SK-MEL-5 (cell line): ENCODE data around the gene ARPC1B. TPM values are rescaled to one million over a fixed set of nuclear protein-coding genes. Genes with fewer than 3 reads are reported as not detected.
"Not testable (repeated sequence)": the region's sequence is repeated elsewhere in the genome, so short reads cannot be mapped to it uniquely, and the experiment has no call there.

Source experiments
- DNase-seq: peaks from one replicate; pipeline ENCODE4 v3.0.0-alpha.2; 2016; ENCODE audit warnings: low read depth, low spot score
- in situ Hi-C: cut with HindIII; loops from 2 replicates; pipeline ENCODE4 v1.10.0; 2016; ENCODE audit warnings: low sequenced_read_pairs, high pct_unique_total_duplicates, low pct_unique_long_range_greater_than_20kb
- total RNA-seq: library from RNA; depleted of rRNA; stranded (reverse); fragments of >200 nt; shearing (Covaris generic); gene quantifications from 2 replicates; pipeline ENCODE4 v1.2.3, GENCODE V29; 2014

ARPC1B gene
- total RNA-seq, 1 experiment from 2014 or later, result 1,714 TPM

DNA sequence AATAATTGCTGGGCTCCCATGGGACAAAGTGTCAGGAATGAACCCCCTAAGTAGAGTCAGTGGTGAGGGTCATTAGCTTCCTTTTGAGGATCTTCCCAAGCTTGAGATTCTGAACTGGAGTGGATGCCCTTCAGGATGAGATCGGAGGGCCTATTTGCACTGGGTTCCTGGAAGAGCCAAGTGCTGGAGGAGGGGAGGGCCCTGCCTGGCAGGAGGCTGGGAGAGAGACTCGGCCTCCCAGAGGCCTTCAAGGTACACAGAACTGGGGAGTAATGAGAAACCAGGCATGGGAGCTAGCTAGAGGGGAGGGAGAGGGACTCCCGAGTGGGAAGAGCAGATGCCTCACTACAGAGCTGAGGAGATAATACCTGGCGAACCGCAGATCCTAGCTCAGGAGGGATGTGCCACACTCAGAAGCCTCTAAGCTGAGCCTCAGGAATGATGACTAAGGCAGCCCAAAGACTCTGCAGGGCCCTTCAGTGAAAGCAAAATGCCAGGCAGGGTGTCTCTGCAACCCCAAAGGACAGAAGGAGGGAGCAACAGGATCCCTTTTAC, 24.4 kb downstream of the ARPC1B start:
- in situ Hi-C loops, result no loop called here
- DNase-seq, result peak; percentile 38

GRCh38 chr7:99399597-99399996, 25.1 kb downstream of the ARPC1B start:
- in situ Hi-C loops, result no loop called here
- no peak for DNase-seq

DNA sequence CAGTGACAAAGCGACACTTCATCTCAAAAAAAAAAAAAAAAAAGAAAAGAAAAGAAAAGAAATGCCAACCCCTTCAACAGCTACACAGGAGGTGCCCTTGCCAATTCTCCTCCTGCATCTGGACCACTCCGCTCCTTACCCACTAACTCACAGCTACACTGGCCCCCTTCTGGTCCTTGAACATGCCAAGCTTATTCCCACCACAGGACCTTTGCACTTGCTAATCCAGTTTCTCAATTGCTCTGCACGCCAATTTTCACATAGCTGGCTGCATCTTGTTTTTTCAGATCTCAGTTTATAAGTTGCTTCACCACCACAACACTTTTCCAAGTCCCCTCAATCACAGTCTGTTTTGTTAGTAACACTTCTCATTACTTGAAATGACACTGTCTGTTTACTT, 28.3 kb downstream of the ARPC1B start:
- no peak for DNase-seq
- in situ Hi-C loops, result no loop called here

DNA sequence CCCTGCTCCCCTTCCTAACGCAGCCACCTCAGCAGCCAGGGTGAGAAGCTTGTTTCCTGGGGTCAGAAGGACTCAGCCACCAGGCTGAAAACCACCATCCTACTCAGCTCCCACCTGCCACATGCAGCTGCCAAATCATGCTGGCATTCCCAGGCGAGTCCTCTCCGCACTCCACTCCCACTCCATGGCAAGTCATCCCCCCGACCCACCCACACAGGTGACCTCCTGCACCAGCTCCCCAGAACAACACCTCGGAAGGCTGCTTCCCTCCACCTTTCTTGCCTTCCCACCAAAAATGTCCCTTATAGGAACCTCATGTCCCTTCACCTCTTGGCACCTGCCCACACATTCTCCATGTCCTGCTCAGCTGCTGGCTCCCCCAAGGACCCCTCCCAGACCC, 29.2 kb downstream of the ARPC1B start:
- in situ Hi-C loops, result no loop called here
- no peak for DNase-seq

- DNase-seq, result no peak
- in situ Hi-C loops, result no loop called here
Observed at GRCh38 chr7:99404235-99404976, 29.9 kb downstream of the ARPC1B start.

DNA sequence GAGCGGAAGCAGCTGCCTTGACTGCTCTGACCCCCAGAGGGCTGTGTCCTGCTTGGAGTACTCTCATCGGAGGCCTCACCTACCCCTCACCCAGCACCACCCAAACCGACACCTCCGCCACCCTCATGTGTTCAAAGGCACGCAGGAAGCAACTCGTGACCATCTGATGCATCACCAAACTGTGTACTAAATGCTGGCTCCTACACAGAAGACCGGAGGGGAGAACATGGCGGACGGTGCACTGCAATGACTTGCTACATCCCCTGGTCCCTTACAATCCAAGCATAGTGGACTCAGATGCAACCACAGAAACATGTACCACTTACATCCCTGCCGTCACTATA, 30.4 kb downstream of the ARPC1B start:
- in situ Hi-C loops, result no loop called here
- DNase-seq, result no peak

- DNase-seq, result no peak
Observed at GRCh38 chr7:99406557-99406956, 32.0 kb downstream of the ARPC1B start.

DNA sequence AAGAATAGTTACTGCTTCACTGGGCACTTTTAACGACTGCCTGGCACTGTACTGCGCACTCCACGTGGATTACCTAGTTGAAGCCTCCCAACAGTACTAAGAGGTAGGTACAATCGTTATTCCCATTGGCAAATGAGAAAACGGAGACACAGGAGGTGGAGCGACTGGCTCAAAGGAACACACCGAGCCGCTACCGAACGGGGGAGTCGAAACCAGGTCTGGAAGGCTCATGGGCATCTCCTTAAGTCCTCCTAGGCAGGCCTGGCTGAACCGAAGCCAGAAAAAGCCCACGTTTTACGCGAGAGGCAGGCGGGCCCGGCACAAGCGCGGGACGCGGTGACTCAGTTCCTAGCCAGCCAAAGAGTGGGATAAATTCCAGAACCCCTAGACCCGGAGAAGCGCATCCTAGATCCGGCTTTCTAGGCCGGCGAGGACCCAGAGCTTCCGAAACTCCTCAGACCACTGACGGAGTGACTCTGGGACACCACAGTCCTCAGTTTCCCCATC, 33.4 kb downstream of the ARPC1B start:
- peak; percentile 62 for DNase-seq
- in situ Hi-C loops, result no loop called here

More at GRCh38 chr7:99406557-99406956, 32.0 kb downstream of the ARPC1B start:
- in situ Hi-C loops, result no loop called here

DNA sequence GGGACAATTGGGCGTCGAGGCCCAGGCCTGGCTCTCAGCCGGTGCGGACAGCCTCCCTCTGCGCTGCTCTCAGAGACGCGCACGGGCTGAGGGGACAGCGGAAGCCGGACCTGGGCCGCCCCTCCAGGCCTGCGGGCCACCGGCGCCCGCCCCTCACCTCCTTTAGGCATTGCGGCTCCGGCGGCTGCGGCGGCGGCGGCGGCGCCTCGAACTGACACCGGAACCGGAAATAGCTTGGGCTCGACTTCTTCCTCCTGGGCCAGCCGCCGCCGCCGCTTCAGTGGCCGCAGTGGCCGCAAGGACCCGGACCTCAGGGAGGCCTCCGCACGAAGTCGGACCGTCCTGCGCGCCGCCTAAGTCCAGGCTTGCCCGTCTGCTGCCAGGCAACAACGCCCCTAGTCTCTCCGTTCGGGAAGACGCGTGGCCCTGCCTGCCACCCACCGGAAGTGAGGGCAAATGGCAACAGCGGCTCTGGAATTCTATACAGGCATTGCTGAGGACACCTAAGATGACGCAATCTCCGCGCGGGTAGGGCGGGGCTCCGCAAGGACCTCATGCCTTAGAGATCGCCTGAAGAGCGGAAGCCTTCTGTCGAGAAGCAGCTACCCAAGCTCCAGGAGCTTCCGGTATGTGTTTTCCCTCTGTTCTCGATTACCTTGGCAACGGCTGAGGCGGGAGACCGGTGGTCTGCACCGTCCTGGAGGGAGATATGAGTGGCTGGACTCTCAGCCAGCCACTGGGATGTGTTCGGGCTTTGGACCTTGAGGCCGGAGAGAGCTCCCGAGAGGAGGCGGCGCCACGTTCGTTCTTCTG, 34.1 kb downstream of the ARPC1B start, which contains the start of the genes BUD31 and PDAP1:
Gene BUD31 (plus strand): TSS at position 591 of the 813 bp plus-strand sequence. CDS start 2,124 bp downstream, outside the sequence.
Gene PDAP1 (minus strand): TSS at position 219 of the 813 bp plus-strand sequence. CDS start 49 bp downstream, at position 170.
- in situ Hi-C loops, result no loop called here
- peak; percentile 96 for DNase-seq

DNA sequence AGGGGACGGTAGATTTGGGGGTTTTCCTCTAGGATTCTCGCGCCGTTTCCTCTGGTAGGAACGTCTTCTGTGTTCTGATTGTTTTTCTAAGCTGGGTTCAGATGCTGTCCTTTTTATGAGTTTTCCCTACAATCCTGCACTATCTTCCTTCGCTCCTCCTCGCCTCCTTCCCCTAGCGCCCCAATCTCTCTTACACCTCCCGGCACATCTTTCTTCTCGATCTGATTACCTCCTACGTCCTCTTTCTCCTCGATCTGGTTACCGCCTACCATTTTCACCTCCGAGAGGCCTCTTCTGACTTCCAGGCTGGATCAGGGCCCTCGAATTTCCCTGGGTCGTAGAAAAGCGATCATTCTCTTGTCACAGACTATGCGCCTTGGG, 34.7 kb downstream of the ARPC1B start:
- no peak for DNase-seq
- in situ Hi-C loops, result no loop called here

DNA sequence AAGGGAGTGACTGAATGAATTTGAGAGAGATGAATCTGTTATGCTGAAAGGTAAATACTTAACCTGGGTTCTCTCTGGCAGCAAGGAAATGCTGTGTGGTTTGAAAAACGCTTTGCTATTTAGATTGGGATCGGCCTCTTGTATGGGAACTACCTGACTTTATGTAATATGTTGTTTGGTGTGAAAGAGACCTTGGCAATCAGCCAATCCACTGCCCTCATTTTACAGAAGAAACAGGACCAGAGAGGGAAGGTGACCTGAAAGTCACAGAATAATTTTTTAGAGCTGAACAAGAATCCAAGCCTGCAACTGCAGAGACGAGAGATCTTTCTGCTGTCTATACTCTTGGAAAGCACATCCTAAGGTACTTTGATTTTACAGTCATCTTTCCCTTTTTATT, 35.3 kb downstream of the ARPC1B start:
- in situ Hi-C loops, result no loop called here
- DNase-seq, result no peak

GRCh38 chr7:99410635-99411034, 36.1 kb downstream of the ARPC1B start:
- no peak for DNase-seq
- in situ Hi-C loops, result no loop called here

DNA sequence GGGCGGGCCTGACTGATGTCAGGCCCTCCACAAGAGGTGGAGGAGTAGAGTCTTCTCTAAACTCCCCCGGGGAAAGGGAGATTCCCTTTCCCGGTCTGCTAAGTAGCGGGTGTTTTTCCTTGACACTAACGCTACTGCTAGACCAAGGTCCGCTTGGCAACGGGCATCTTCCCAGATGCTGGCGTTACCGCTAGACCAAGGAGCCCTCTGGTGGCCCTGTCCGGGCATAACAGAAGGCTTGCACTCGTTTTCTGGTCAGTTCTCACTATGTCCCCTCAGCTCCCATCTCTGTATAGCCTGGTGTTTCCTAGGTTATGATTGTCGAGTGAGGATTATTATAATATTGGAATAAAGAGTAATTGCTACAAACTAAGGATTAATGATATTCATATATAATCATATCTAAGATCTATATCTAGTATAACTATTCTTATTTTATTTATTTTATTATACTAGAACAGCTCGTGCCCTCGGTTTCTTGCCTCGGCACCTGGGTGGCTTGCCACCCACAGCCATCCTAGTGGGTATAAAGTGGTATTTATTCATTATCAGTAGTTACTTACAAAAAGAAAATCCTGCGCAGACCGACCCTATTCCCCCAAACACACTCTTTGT, 41.1 kb downstream of the ARPC1B start:
- in situ Hi-C loops, result not testable (repeated sequence)

DNA sequence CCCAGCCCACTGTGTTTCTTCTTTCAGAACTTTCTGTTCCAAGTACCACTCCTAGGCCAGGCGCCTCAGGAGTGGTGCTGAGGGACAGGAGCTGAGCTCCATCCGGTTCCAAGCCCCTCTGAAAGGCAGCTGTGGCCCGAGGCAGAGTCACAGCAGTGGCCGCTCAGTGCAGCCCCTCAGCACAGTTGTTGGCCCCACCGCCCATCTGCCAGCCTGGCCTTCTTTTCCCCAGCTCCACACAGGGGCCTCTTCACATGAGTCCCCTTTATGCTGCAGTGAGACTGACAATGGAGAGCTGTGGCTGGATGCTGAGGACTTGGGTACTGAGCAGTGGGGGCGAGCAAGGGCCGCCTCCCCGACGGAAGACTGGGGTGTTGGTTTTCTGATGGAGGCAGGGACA, 43.7 kb downstream of the ARPC1B start:
- in situ Hi-C loops, result no loop called here
- DNase-seq, result no peak

More for the DNA sequence above, 41.1 kb downstream of the ARPC1B start:
- peak; percentile 83 for DNase-seq

GRCh38 chr7:99419323-99420021, 44.9 kb downstream of the ARPC1B start:
- in situ Hi-C loops, result no loop called here
- DNase-seq, result no peak

DNA sequence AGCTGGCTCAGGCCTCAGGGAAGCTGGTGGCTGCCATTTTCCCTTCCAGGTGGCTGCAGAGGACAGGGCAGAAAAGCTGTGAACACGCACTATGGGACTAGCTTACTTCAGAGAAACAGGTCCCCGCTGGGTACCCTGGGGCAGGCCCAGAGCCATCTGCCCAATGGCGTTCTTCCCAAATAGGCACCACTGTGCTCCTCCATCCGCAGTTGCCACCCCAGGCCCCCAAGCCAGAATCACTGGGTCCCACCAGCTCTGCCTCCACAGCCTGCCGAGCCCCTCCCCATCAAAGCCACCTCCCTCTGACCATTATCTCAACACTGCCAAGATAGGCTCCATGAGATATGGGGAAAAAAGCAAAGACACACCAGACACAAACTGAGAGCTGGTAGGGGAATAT, 45.7 kb downstream of the ARPC1B start:
- in situ Hi-C loops, result no loop called here
- no peak for DNase-seq

DNA sequence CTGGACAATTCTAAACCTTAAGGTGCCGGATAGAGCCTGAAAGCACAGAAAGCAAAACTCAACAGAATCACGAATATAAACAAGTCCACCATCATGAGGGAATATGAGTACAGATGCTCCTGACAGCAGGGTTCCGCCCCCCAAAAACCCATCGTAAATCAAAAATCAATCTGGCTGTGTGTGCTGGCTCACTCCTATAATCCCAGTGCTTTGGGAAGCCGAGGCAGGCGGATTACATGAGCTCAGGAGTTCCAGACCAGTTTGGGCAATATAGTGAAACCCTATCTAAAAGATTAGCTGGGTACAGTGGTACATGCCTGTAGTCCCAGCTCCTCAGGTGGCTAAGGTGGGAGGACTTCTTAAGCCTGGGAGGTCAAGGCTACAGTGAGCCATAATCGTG, 46.5 kb downstream of the ARPC1B start:
- in situ Hi-C loops, result no loop called here
- DNase-seq, result no peak
